ENCODE measurements around the gene SELENOV.

DNA sequence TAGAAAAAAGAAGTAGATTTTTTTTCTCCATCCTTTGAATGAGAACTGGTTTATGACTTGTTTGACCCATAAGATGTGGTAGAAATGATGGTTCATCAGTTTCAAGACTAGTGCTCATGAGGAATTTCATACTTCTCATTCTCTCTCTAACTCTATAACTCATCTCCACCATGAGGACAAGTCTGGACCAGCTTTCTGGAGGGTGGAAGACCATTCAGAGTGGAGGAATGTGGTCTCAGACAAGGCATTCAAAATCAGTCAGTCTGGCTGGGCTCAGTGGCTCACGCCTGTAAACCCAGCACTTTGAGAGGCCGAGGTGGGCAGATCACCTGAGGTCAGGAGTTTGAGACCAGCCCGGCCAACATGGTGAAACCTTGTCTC lies 28.5 kb downstream of the SELENOV start:
- no peak for TF ChIP-seq EZH2 (IDR thresholded peaks at IDR 0.05; ENCODE audit: insufficient read depth, poor library complexity, severe bottlenecking)
- TF ChIP-seq EZH2phosphoT487 (IDR thresholded peaks at IDR 0.05; ENCODE audit: insufficient read depth, low read depth): no peak

Data from GM23248 (cell line).